GM12874 (cell line): ENCODE data around the gene ZNF3.

Experiments
- CTCF ChIP-seq: IDR thresholded peaks from 2 replicates; pipeline ENCODE4 v1.5.1; 2011; ENCODE audit warnings: low read depth, mild to moderate bottlenecking, control low read depth, low read length, moderate library complexity; ENCODE audit not compliant: insufficient read depth

ZNF3 gene

GRCh38 chr7:100118388-100119071, 37.0 kb upstream of the ZNF3 start:
- no peak for TF ChIP-seq CTCF

- TF ChIP-seq CTCF: no peak
Measured at GRCh38 chr7:100115026-100115425, 33.5 kb upstream of the ZNF3 start.

- TF ChIP-seq CTCF: no peak
Measured at GRCh38 chr7:100111914-100112313, 30.4 kb upstream of the ZNF3 start.

- no peak for TF ChIP-seq CTCF
Measured at GRCh38 chr7:100111156-100111555, 29.6 kb upstream of the ZNF3 start.

GRCh38 chr7:100109521-100110163, 28.1 kb upstream of the ZNF3 start:
- no peak for TF ChIP-seq CTCF

GRCh38 chr7:100107890-100108289, 26.4 kb upstream of the ZNF3 start:
- TF ChIP-seq CTCF: no peak

- no peak for TF ChIP-seq CTCF
Measured at GRCh38 chr7:100107125-100107737, 25.7 kb upstream of the ZNF3 start.
